Measurements from ENCODE around the gene SHB.

SHB gene

DNA sequence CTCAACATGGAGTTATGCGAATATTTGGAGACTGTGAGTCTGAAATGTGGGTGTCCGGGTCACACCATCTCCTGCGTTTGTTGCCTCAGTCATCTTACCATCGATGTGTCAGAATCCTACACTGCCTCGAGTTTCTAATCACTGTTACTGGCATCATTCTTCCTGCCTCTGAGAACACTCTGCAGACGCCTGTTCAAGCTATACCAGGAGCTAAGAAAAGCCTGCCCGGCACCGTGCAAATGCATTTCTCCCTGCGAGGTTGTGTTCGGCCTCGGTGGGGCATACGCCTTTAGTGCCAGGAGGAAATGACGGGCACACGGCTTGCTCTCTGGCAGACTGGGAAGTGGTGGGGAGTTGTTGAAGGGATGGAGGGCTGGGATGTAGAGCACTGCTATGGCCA is 133.9 kb downstream of the SHB start:
- DNase-seq (ENCODE audit: low spot score), result no peak

DNA sequence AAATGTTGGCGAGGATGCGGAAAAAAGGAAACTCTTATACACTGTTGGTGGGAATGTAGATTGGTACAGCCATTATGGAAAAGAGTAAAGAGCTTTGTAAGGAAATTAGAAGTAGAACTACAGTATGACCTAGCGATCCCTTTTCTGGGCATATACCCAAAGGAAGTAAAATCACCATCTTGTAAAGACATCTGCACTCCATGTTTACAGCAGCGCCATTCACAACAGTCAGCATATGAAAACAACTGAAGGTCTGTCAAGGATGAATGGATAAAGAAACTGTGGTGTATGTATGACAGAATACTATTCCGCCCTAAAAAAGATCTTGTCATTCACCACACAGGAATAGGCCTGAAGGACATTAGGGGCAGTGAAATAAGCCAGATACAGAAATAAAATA is 137.4 kb downstream of the SHB start:
- no peak for DNase-seq (ENCODE audit: low spot score)

DNA sequence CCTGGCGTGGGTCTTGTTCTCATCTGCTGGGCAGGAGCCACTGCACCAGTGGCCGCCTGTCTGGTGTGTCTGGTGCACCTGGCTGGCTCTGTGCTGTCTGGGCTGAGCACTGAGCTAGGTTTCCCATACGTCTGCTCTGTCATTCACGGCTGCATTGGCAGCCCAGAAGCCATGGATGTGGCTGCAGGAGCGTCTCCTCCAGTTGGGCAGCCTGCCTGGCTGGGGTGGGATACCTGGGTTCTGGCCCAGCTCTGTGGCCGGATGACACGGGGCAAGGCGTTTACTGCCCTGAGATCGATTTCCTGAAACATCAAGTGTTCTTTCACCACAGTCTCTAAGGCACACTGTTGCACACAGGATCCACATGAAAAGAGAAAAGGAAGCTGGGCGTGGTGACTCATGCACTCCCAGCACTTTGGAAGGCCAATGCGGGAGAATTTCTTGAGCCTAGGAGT is 139.6 kb downstream of the SHB start:
- DNase-seq (ENCODE audit: low spot score), result no peak

DNA sequence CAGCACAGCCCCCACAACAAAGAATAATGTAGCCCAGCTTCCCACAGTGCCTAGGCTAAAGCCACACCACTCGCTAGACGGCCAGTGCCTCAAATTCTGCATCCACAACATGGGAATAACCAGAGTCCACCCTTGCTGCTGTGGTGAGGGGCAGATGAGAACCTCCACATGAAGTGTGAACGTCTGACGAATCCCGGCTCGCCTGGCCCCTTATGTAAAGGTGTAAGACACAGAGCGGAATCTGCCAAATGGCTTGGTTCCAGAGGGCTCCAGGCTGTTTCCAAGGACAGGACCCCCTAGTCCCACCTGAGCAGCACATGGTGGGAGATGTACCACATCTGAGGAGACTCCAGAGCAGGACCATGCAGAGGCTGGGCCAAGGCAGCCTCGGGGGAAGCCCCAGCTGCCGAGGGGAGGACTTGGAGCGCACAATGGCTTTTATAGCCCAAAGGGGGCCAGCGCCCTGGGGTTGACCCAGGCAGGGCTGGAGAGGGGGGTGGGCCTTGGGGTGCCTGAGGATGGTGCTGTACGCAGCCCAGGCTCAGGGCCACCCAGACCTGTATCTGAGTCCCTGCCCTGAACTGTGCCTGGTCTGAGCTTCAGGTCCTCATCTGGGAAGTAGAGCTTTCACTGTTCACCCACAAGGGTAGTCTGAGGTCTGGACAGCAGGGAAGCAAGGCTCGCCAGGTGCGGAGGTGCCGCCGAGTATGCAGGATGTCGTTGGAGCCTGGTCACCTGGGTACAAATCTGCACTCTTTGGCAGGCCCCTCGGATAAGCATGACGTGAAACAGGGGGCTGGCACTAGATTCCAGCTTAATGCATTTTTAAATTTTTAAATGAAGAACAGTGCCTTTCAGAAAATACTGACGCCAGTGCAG is 140.2 kb downstream of the SHB start:
- no peak for DNase-seq (ENCODE audit: low spot score)

DNA sequence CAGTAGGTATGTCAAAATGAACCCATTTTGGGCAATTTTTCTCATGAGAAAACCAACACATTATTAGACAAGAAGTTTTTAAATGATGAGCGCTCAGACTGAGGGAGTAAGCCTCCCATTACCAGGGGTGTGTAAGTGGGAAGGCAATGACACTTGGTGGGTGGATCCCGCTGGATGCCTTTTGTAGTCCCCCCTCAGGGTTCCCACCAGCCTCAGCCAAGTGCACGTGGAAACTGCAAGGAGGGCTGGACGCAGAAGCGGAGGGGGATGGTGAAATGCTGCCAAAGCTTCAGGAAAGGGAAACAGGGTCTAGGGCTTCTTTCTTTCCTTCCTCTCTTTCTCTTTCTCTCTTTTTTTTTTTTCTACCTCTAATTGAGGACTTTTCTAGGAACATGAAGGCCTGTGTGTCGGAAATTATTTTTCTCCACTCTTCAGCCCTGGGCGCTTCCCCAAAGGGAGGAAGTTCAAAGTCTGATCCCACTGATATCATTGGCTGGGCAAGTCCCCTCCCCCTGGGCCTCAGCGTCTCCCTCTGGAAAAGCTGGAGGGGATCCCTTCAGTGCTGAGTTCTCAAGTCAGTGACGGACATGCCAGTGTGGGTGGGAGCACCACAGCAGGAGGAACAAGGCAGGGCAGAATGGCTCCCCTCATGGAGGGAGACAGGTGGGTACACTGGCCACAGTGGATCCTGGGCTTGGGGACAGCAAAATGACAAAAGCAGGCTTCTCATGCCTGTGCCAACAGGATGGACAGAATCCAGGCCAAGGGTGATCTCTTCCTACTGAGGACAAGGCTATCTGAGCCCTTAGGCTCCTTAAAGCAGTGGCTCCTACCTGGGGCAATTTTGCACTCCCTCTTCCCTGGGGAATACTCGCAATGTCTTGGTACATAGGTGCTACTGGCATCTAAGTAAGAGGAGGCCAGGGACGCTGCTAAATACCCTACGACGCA is 141.2 kb downstream of the SHB start:
- DNase-seq (ENCODE audit: low spot score), result no peak

DNA sequence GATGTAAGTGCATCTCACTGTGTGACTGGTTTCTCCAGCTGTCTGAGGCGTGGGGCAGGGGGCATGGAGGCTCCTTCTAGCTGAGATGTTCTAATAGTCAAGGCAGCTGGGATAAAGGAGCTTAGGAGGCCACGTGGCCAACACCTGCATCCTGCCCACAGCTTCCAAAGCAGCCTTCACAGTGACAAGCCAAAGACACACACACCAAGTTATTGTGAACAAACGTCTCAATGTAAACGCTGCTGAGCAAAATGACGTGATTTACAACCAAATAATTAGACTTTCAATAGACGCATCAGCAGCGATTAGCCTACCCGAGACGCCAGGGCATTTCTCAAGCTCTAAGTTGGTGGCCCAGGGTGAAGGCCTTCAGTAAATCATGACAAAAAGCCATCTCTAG is 141.9 kb downstream of the SHB start:
- no peak for DNase-seq (ENCODE audit: low spot score)

DNA sequence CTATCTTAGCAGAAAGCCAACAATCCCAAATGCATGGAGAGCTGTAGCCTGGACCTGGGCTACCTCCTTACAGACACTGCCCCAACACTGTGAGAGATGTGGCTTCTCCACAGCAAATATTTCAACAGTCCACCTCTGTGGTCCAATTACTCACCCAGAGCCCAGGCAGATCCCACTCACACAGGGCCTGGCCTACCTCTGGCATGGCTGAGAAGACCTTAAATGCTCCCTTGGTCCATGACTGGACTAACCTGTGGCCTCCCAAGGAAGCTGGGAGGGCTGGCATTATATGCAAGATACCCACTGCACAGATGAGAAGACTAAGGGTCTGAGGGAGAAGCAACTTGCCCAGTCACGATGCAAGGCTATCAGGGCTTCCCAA is 142.3 kb downstream of the SHB start:
- no peak for DNase-seq (ENCODE audit: low spot score)

DNA sequence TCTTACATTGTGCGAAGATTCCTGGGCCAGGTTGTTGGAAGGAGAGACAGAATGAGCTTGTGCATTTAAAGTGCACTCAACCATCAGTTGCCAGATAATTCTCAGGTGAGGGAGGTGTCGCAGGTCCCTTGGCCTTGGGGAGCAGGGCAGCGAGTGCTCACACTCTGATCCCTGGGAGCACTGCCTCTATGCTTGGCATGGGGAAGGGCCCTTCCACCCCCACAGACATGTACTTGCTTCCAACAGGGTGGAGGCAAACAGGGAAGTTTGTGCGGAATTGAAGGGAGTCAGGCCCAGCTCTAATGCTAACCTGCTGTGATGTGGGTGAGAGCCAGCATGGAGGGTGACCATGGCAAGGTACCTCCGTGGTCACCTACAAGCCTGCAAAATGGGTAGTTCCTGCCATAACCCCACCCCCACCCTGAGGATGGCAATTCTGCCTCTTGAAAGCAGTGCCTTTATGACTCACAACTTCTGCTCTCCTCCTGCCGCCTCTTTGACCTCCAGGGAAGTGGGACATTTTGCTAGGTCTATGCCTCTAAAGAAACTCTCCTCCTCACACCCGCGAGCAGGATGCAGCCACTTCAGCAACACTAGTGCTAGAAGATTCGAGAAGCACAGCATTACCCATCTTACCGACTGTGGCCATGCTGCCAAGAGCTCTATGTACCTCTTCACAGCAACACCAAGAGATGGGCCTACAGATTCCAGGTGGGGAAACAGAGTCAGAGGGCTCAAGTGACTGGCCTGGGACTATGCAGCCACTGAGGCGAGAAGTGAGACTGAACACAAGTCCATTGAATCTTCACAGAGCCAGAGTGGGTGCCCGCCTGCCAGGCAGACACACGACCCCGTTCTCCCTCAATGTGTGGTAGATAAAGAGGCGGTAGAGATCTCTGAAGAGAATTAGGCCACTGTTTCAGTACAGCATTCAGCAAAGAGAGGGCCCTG is 143.0 kb downstream of the SHB start:
- DNase-seq (ENCODE audit: low spot score), result no peak

DNA sequence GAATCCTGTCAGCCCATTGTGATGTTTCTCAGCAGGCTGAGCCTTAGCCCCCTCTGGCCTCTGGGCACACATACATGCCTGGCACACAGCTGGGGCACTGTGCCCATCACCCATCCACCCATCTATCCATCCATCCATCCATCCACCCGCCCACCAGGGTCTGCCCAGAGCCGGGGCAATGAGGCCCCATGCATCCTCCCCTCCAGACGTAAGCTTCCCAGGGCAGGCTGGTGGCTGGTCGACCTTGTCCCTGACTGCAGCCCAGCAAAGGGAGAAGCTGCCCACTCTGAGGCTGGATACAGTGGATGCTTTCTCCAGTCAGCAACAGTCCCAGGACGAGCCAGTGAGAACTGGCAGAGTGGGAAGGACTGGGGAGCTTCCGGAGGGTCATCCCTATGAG is 144.0 kb downstream of the SHB start:
- no peak for DNase-seq (ENCODE audit: low spot score)

DNA sequence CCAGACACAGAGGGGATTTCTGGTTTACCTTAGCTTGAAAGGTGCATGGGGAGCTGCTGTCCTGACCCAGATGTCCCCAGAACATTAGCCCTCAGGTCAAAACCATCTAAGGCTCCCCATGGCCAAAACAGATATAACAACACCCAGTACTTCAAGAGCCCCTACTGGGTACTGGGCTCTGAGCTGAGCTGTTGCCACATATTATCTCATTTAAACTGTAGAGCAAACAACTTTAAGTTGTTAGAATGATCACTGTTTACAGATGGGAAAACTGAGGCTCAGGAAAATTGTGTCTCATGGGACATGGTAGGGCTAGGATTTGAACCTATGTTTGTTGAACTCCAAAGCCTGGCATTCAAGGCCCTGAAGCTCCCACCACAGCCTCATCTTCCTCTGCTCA is 144.5 kb downstream of the SHB start:
- DNase-seq (ENCODE audit: low spot score), result no peak

DNA sequence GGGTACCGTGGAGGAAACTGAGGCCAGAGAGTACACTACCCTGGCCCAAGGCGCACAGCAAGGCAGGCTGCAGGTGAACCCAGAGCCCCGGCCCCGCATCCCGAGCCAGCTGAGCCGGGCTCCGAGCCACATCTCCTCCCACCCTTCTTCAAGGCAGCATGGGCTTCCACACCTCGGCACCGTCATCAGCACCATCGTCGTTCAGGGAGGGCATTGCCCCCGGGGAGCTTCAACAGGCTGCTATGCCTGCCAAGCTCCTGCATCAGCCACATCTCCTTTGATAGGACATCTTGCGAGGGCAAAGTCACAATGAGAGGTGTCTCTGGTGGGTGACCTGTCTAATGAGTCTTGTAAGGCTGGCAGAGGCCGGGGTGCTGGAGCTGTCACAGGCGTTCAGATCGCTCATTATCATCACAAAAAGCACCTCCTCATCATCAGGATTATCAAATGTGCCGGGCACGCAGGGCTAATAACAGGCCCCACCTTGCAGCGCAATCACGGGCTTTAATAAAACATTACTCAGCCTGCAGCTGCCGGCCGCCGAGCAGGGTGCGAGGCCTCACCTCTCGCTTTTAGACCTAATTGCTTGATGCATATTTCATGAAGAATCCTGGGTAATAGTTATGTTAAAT is 145.1 kb downstream of the SHB start:
- DNase-seq (ENCODE audit: low spot score), result no peak

DNA sequence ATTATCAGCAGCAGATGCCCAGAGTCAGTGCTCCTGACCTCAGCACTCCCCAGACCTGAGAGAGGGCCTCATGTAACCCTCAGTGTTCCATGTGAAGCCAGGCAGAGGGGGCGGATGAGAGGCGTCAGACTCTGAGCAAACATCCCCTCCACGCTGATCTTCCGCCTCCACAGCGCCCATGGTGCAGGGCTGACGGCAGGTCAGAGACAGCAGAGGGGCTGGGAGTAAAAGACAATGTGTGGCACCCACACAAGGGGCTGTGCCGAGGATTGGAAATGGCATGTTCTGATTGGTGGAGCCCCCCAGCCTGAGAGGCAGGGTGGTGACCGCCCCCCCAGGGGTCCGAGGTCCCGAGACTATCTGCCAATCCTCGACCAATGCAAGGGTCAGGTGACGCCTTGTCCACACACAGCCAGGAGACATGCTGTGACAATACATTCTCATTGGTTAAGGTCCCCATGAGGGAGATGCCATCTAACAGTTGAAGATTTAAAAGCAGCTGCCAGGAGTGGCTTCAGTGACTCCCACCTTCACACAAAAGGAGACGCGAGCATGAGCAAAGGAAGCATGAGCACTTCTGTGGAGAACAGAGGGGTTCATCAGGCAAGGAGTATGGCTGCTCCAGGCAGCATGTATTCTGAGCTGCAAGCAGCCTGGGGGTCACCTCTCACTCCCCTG is 145.8 kb downstream of the SHB start:
- no peak for DNase-seq (ENCODE audit: low spot score)

DNA sequence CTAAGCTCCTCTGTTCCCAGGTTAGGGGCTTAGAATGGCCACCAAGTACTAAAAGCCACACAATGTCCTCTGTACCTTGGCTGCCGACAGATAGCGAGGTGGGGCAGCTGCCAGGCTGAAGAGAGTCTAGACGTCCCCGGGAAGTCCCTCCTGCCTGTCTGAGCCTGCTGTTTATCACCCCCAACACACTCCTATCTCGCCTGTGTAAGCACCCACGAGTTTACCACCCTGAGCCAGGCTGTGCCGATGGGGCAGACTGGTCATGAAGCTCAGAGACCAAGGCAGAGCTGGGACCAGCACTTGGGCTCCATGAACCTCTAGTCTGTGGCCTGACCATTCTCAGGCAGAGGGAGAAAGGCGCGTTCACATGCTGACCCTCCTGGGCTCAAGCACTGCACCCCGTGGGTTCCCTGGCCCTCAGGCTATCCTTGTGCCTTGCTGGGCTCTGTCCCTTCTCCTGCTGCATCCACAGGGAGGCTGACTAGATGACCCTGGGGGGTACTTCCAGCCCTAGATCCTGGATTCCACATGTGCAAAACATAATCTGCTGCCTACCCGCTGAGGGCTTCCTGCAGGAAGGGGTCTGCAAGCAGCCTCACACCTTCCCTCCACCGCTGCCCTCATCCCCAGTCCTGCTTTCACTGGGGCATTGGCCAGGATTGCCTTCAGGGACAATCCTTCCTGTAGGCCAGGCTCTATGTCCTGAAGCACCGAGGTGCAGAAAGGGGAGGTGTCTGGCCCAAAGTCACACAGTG is 146.5 kb downstream of the SHB start:
- DNase-seq (ENCODE audit: low spot score), result no peak

DNA sequence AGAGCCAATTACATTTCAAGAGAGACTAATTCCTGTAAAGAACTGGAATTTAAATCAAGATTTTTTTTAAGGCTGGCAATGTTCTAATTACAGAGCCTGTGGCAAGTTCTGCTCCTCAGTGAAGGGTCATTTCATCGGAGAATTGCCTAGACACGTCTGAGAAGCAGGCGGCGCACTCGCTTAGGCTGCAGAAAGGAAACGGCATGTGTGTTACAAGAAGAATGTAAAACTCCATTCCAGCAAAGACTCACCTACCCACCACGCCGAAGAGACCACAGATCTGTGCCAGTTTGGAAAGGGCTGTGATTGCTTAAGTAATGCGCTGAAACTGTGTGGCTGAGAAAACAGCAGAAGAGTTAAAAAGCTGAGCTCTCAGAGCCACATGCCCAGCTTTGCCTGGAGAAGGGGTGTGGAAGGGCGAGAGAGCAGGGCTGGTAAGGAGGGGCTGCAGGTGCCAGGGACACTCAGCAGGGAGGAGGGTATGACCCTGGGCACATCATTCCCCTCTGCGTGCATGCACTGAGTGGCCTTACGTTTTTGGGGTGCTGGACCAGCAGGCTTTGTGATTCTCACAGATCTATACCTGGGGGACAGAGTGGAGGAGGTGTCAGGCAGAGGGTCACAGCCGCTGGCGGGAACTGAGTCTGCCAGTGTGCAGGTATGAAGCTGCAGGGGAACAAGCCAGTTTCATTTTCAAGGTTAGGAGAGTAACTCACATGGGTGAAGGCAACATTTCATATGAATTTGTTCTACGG is 147.3 kb downstream of the SHB start:
- DNase-seq (ENCODE audit: low spot score), result no peak

DNA sequence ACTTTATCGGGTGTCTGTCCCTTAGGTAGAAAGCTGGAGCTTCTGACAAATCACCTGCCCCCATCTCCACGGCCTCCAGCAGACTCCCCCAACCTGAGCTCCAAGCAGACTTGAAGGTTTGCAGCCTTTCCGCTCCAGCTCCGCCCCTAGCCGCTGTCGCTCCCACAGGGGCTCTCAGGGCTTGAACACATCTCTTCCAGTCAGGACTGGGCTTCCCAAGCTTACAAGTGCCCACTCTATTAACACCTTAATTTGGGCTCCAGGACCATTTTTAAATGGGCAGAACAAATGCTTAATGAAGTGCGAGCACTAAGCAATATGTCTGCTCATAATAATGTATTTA is 147.9 kb downstream of the SHB start:
- no peak for DNase-seq (ENCODE audit: low spot score)

DNA sequence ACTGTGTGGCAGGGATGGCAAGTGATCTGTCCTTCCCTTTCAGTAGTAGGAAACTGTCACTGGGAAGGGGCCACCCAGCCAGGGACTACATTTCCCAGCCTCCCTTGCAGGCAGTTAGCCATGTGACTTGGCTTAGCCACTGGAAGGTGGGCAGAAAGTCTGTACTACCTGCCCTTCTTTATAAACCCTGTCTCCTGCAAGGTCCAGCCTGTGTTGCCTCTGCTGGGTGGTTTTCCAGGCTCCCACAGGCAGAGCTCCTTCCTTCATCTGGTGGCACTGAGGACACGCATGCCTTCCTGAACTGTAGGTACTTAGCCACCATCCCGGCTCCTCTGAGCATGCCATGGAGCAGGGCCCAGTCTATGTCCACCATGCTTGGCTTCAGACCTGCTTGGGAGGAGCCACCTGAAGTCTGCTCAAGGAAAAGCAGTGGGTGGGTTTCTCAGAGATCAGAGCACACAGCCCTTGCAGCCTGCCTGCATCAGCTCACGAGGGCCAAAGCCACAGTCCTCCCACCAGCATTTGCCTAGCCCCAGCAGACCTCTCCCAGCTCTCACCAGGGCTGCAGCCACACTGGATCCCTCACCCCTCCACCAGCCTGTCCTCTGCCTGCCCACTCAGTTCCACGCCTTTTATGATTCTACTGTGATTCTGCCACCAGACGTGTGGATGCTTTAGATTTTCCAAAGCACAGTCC is 148.4 kb downstream of the SHB start:
- no peak for DNase-seq (ENCODE audit: low spot score)

DNA sequence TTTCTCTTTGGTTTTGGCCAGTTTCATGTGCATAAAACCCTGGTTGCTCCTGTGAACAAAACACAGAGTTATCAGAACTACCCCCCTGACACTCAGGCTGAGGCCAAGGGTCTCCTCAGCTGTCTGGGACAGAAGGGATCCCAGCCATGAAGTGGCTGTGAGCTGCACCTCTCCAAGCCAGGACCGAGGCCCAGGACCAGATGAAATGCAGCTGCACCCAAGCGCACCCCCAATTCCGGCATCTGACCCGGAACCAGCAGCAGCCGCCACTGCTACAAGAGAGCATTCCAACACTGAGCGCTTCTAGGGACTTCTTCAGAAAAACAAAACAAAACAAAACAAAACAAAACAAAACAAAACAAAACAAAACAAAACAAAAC is 149.1 kb downstream of the SHB start:
- DNase-seq (ENCODE audit: low spot score), result no peak

DNA sequence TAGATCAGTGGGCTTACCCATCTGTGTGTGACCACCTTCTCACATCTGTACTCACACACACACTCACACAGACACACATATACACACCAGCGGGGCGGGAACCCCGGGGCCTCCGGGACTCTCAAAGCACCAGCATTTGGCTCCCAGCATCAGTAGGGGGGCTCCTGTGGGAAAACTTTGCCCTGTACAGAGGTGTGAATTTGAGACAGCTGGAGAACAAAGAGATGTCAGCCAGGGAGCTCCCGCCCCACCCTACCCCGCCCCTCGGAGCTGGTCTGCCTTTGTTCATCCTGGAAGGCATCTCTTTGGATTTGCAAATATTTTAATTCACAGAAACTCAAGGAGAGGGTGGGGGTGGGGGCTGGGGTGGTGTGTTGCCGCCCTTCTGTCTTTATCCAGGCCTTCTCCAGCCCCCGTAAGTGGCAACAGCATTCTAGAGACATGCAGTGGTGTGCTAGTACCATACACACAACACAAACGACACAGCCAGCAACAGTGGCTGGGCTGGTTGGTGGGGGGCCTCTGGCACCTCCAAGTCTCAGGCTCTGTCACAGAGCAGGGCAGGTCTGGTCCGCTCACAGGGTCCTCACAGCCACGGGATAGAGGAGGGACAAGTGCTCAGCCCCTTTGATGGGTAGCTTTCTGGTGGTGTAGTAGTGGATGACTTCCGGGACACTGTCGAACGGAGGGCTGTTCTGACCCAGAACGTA is 149.6 kb downstream of the SHB start:
- no peak for DNase-seq (ENCODE audit: low spot score)

All from AG08396 (cell line).